Prostate gland (tissue), 2 donors: ENCODE data around the gene JADE3.

Experiments
- CTCF ChIP-seq, 4 experiments: fragments of 200-600 bp in 2 of 4; fragments of 450-650 bp in 2 of 4; sonication (generic) in 2 of 4; IDR thresholded peaks; 1 replicate in 3 of 4; 2 replicates in 1 of 4; pipeline ENCODE4 v1.5.1; 2016 to 2019; ENCODE audit warnings: antibody characterized with exemption in 4 of 4, mild to moderate bottlenecking in 2 of 4, moderate library complexity in 2 of 4
- POLR2A ChIP-seq: fragments of 450-650 bp; IDR thresholded peaks from one replicate; pipeline ENCODE4 v1.6.1; 2016; ENCODE audit warnings: antibody characterized with exemption, mild to moderate bottlenecking

GRCh38 chrX:46865281-46865680 is 46.9 kb upstream of the JADE3 start:
- TF ChIP-seq CTCF (IDR thresholded peaks at IDR 0.05) (no peak), POLR2A (no peak)
